ENCODE measurements around the gene WDR38. TPM values are rescaled to one million over a fixed set of nuclear protein-coding genes. Genes with fewer than 3 reads are reported as not detected.

Gene WDR38
- total RNA-seq, 6 experiments from 2014 or later = not detected

- ATAC-seq (peak in 1 of 4 donors; percentile 11), DNase-seq (no peak)
- Histone ChIP-seq H3K4me1 (no peaks in the 10 kb centered on the region), H3K27ac (no peak overlapping the region), H3K4me3 (no peak overlapping the region), H3K9me3 (no peaks in the 10 kb centered on the region), H3K27me3 (no peaks in the 10 kb centered on the region), H3K36me3 (peaks cover 0 to 79% (median 22%) of the 10 kb centered on the region in 4 donors)
- intact Hi-C loops (cut with DNase I) = no loop called here
- TF ChIP-seq CTCF (IDR thresholded peaks at IDR 0.05) = no peak
- TF ChIP-seq POLR2A (IDR thresholded peaks at IDR 0.05) = no peak
- 96% methylated on average over 3 of the region's 16 CpGs for WGBS (ENCODE audit: insufficient coverage, low coverage, low lambda C conversion rate, missing lambda C conversion rate)
These were observed 28.0 kb downstream of the WDR38 start for GRCh38 chr9:124881138-124881743.

GRCh38 chr9:124882231-124882630, 29.0 kb downstream of the WDR38 start:
- TF ChIP-seq POLR2A (IDR thresholded peaks at IDR 0.05) (no peak), CTCF (IDR thresholded peaks at IDR 0.05) (no peak)
- peaks cover 0 to 71% (median 16%) of the 10 kb centered on the region in 4 donors for H3K36me3 ChIP-seq
- intact Hi-C loops (cut with DNase I) = no loop called here
- no peaks in the 10 kb centered on the region for H3K9me3 ChIP-seq
- H3K27ac ChIP-seq = no peak overlapping the region
- no peak overlapping the region for H3K4me3 ChIP-seq
- WGBS (ENCODE audit: insufficient coverage, low coverage, low lambda C conversion rate, missing lambda C conversion rate) = 20% methylated on average over 1 of the region's 13 CpGs
- DNase-seq (no peak), ATAC-seq (no peak)
- H3K4me1 ChIP-seq = no peaks in the 10 kb centered on the region
- no peaks in the 10 kb centered on the region for H3K27me3 ChIP-seq

- Histone ChIP-seq H3K27ac (no peak overlapping the region), H3K27me3 (no peaks in the 10 kb centered on the region), H3K4me3 (no peak overlapping the region), H3K4me1 (no peaks in the 10 kb centered on the region), H3K9me3 (no peaks in the 10 kb centered on the region), H3K36me3 (peaks cover 0 to 71% (median 10%) of the 10 kb centered on the region in 4 donors)
- ATAC-seq (no peak), DNase-seq (no peak)
- WGBS (ENCODE audit: insufficient coverage, low coverage, low lambda C conversion rate, missing lambda C conversion rate) = 78% methylated on average over 4 of the region's 4 CpGs
- intact Hi-C loops (cut with DNase I) = no loop called here
- TF ChIP-seq POLR2A (IDR thresholded peaks at IDR 0.05) = no peak
- TF ChIP-seq CTCF (IDR thresholded peaks at IDR 0.05) = no peak
These were observed 31.1 kb downstream of the WDR38 start for GRCh38 chr9:124884376-124884775.

GRCh38 chr9:124885551-124885950, 32.3 kb downstream of the WDR38 start:
- DNase-seq (no peak), ATAC-seq (no peak)
- intact Hi-C loops (cut with DNase I) = no loop called here
- Histone ChIP-seq H3K27me3 (no peaks in the 10 kb centered on the region), H3K9me3 (no peaks in the 10 kb centered on the region), H3K4me1 (no peaks in the 10 kb centered on the region), H3K4me3 (no peak overlapping the region), H3K27ac (no peak overlapping the region), H3K36me3 (peaks cover 0 to 69% (median 7%) of the 10 kb centered on the region in 4 donors)
- TF ChIP-seq CTCF (IDR thresholded peaks at IDR 0.05) (no peak), POLR2A (IDR thresholded peaks at IDR 0.05) (no peak)
- WGBS (ENCODE audit: insufficient coverage, low coverage, low lambda C conversion rate, missing lambda C conversion rate) = 100% methylated on average over 3 of the region's 4 CpGs

All from right lobe of liver (tissue), 6 donors.